22Rv1 (cell line): ENCODE measurements around the gene SSH2.

Experiments used
- ZFX ChIP-seq: fragments of 450-650 bp; IDR thresholded peaks from 2 replicates; pipeline ENCODE4 v1.6.1; 2017; ENCODE audit warnings: antibody characterized with exemption, borderline replicate concordance
- TF ChIP-seq, protein P1 (sequence below): fragments of 450-650 bp; IDR thresholded peaks from 2 replicates; pipeline ENCODE4 v1.5.1; 2017; ENCODE audit warnings: mild to moderate bottlenecking

DNA sequence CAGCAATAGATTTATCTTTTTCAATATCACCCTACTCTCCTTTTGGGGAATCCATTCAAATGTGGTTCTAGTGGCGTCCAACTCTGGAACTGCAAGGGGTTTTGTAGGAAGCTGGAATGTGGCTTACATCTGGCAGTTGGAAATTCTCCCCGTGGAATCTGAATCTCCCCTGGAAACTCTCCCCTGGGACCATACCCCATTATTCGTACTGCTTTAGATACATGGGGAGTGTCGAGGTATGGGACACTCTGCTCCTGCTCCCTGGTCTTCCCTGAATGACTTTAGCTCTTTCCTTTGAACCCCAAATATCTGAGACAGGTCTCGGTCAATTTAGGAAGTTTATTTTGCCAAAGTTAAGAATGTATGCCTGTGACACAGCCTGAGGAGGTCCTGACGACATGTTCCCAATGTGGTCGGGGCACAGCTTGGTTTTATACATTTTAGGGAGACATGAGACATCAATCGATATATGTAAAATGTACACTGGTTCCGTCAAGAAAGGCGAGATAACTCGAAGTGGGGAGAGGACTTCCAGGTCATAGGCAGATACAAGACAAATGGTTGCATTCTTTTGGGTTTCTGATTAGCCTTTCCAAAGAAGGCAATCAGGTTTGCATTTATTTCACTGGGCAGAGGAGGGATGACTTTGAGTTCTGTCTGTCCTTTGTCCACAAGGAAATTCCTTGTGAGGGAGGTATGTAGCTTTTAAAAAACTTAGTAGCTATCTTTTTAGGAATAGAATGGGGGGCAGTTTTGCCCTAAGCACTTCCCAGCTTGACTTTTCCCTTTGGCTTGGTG is 218.2 kb downstream of the SSH2 start:
- TF ChIP-seq, protein P1, sequence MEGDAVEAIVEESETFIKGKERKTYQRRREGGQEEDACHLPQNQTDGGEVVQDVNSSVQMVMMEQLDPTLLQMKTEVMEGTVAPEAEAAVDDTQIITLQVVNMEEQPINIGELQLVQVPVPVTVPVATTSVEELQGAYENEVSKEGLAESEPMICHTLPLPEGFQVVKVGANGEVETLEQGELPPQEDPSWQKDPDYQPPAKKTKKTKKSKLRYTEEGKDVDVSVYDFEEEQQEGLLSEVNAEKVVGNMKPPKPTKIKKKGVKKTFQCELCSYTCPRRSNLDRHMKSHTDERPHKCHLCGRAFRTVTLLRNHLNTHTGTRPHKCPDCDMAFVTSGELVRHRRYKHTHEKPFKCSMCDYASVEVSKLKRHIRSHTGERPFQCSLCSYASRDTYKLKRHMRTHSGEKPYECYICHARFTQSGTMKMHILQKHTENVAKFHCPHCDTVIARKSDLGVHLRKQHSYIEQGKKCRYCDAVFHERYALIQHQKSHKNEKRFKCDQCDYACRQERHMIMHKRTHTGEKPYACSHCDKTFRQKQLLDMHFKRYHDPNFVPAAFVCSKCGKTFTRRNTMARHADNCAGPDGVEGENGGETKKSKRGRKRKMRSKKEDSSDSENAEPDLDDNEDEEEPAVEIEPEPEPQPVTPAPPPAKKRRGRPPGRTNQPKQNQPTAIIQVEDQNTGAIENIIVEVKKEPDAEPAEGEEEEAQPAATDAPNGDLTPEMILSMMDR, result no peak
- TF ChIP-seq ZFX, result no peak
